GM06990 (cell line): ENCODE data around the gene TRAP1.

Experiments used
- DNase-seq: peaks from one replicate; pipeline ENCODE4 v3.0.0-alpha.2; 2011; ENCODE audit not compliant: insufficient read length; ENCODE audit errors: extremely low read depth
- H3K27me3 ChIP-seq: replicated peaks from 2 replicates; pipeline ENCODE4 v1.6.0; 2011; ENCODE audit warnings: low read length; ENCODE audit not compliant: control insufficient read depth, insufficient read depth
- H3K36me3 ChIP-seq: 2 replicates; pipeline ENCODE4 v1.5.1; 2011; ENCODE audit warnings: low read length; ENCODE audit not compliant: control insufficient read depth, insufficient read depth
- H3K4me3 ChIP-seq: replicated peaks from 2 replicates; pipeline ENCODE4 v1.5.1; 2011; ENCODE audit warnings: low read depth, mild to moderate bottlenecking, control low read depth, low read length
- CTCF ChIP-seq: IDR thresholded peaks from 2 replicates; pipeline ENCODE4 v1.5.1; 2011; ENCODE audit warnings: low read length, control low read depth, mild to moderate bottlenecking, inconsistent platforms; ENCODE audit not compliant: insufficient read depth, poor library complexity, severe bottlenecking

The TRAP1 gene

GRCh38 chr16:3702082-3702481 lies 15.2 kb downstream of the TRAP1 start:
- no peak overlapping the region for H3K4me3 ChIP-seq
- TF ChIP-seq CTCF: no peak
- no peak for DNase-seq
- H3K27me3 ChIP-seq: no peaks in the 10 kb centered on the region
- H3K36me3 ChIP-seq: no peaks in the 10 kb centered on the region; the same call in 1 of the 2 replicates

- H3K36me3 ChIP-seq: no peaks in the 10 kb centered on the region; the same call in 1 of the 2 replicates
- no peak for TF ChIP-seq CTCF
- H3K4me3 ChIP-seq: no peak overlapping the region
- no peak for DNase-seq
- H3K27me3 ChIP-seq: no peaks in the 10 kb centered on the region
Observed at GRCh38 chr16:3701531-3701930, 15.8 kb downstream of the TRAP1 start.

- Histone ChIP-seq H3K27me3 (no peaks in the 10 kb centered on the region), H3K4me3 (no peak overlapping the region), H3K36me3 (peaks cover 1% of the 10 kb centered on the region)
- no peak for DNase-seq
- no peak for TF ChIP-seq CTCF
Observed at GRCh38 chr16:3698941-3699340, 18.4 kb downstream of the TRAP1 start.

GRCh38 chr16:3696425-3697218 lies 20.7 kb downstream of the TRAP1 start:
- no peak for TF ChIP-seq CTCF
- H3K4me3 ChIP-seq: no peak overlapping the region
- DNase-seq: no peak

GRCh38 chr16:3695610-3696369 lies 21.5 kb downstream of the TRAP1 start:
- H3K27me3 ChIP-seq: no peaks in the 10 kb centered on the region
- no peak overlapping the region for H3K4me3 ChIP-seq
- H3K36me3 ChIP-seq: peaks cover 1% of the 10 kb centered on the region
- TF ChIP-seq CTCF: no peak
- DNase-seq: no peak

More at GRCh38 chr16:3696425-3697218, 20.7 kb downstream of the TRAP1 start:
- Histone ChIP-seq H3K27me3 (no peaks in the 10 kb centered on the region), H3K36me3 (peaks cover 1% of the 10 kb centered on the region)
